Neural cell (in vitro differentiated cells): ENCODE results near the gene CREB3L1. TPM values are rescaled to one million over a fixed set of nuclear protein-coding genes. Genes with fewer than 3 reads are reported as not detected.
"Not testable (repeated sequence)": the region's sequence is repeated elsewhere in the genome, so short reads cannot be mapped to it uniquely, and the experiment has no call there.

Experiments used
- H2AFZ ChIP-seq: fragments of 200-600, 300-800 bp; sonication (generic), shearing (Covaris generic); 2 replicates; pipeline ENCODE4 v1.6.0; 2014; ENCODE audit warnings: low read depth, mild to moderate bottlenecking, antibody characterized with exemption, low read length, moderate library complexity
- H3F3A ChIP-seq: fragments of 200-600 bp; shearing (Covaris generic); 2 replicates; pipeline ENCODE4 v1.6.1; 2016; ENCODE audit warnings: mild to moderate bottlenecking, moderate library complexity, mixed read lengths, antibody characterized with exemption, low read length; ENCODE audit not compliant: insufficient read depth, poor library complexity, severe bottlenecking
- H3K27ac ChIP-seq: fragments of 200-600, 300-800 bp; sonication (generic), shearing (Covaris generic); 2 replicates; pipeline ENCODE4 v1.5.1; 2014; ENCODE audit warnings: mild to moderate bottlenecking, low read length, moderate library complexity
- H3K27me3 ChIP-seq: fragments of 300-800, 200-600 bp; sonication (generic), shearing (Covaris generic); 2 replicates; pipeline ENCODE4 v1.6.0; 2014; ENCODE audit warnings: mild to moderate bottlenecking, low read depth, low read length, moderate library complexity; ENCODE audit not compliant: insufficient read depth
- H3K36me3 ChIP-seq: fragments of 300-800, 200-600 bp; sonication (generic), shearing (Covaris generic); 2 replicates; pipeline ENCODE4 v1.5.1; 2014; ENCODE audit warnings: mild to moderate bottlenecking, antibody characterized with exemption, low read length, moderate library complexity; ENCODE audit not compliant: insufficient read depth
- H3K4me2 ChIP-seq: fragments of 300-800, 200-600 bp; sonication (generic), shearing (Covaris generic); 2 replicates; pipeline ENCODE4 v1.6.0; 2014; ENCODE audit warnings: mild to moderate bottlenecking, low read length
- H3K4me3 ChIP-seq: fragments of 300-800, 200-600 bp; sonication (generic), shearing (Covaris generic); 2 replicates; pipeline ENCODE4 v1.5.1; 2014; ENCODE audit warnings: mild to moderate bottlenecking, low read length, moderate library complexity
- H3K79me2 ChIP-seq: fragments of 200-600 bp; shearing (Covaris generic); replicated peaks from 2 replicates; pipeline ENCODE4 v1.6.0; 2014; ENCODE audit warnings: mild to moderate bottlenecking, low read length, moderate library complexity; ENCODE audit not compliant: insufficient read depth
- H3K9ac ChIP-seq: fragments of 300-800, 200-600 bp; sonication (generic), shearing (Covaris generic); 2 replicates; pipeline ENCODE4 v1.6.1; 2016; ENCODE audit warnings: mild to moderate bottlenecking, low read length, mixed read lengths
- H3K9me2 ChIP-seq: fragments of 200-600 bp; shearing (Covaris generic); 2 replicates; pipeline ENCODE4 v1.6.1; 2016; ENCODE audit warnings: mild to moderate bottlenecking, low read length, mixed read lengths; ENCODE audit not compliant: insufficient read depth
- H3K9me3 ChIP-seq: fragments of 200-600, 300-800 bp; sonication (generic), shearing (Covaris generic); 2 replicates; pipeline ENCODE4 v1.6.1; 2016; ENCODE audit warnings: mild to moderate bottlenecking, mixed run types, low read length, moderate library complexity, mixed read lengths
- H4K20me1 ChIP-seq: fragments of 200-600 bp; shearing (Covaris generic); 2 replicates; pipeline ENCODE4 v1.6.1; 2016; ENCODE audit warnings: mild to moderate bottlenecking, mixed run types; ENCODE audit not compliant: insufficient read depth
- EZH2 ChIP-seq: fragments of 200-600, 300-800 bp; shearing (Covaris generic), sonication (generic); IDR thresholded peaks from 2 replicates; pipeline ENCODE4 v1.6.1; 2014; ENCODE audit warnings: antibody characterized with exemption, low read length, borderline replicate concordance, mild to moderate bottlenecking; ENCODE audit not compliant: insufficient read depth, poor library complexity, severe bottlenecking
- MXI1 ChIP-seq: fragments of 450-650 bp; conservative IDR thresholded peaks from 2 replicates; pipeline ENCODE4 v1.6.1; 2014; ENCODE audit warnings: antibody characterized with exemption, mild to moderate bottlenecking; ENCODE audit not compliant: poor library complexity, severe bottlenecking
- POLR2AphosphoS5 ChIP-seq: IDR thresholded peaks from 2 replicates; pipeline ENCODE4 v1.6.1; 2012
- RAD21 ChIP-seq: fragments of 450-650 bp; conservative IDR thresholded peaks from 2 replicates; pipeline ENCODE4 v1.6.1; 2014; ENCODE audit warnings: antibody characterized with exemption, mild to moderate bottlenecking, moderate library complexity
- SMC3 ChIP-seq: fragments of 450-650 bp; conservative IDR thresholded peaks from 2 replicates; pipeline ENCODE4 v1.6.1; 2014; ENCODE audit warnings: antibody characterized with exemption, mild to moderate bottlenecking, moderate library complexity; ENCODE audit not compliant: poor library complexity
- TAF1 ChIP-seq: IDR thresholded peaks from 2 replicates; pipeline ENCODE4 v1.6.1; 2012; ENCODE audit warnings: low read depth
- polyA plus RNA-seq: library from polyadenylated mRNA; depleted of rRNA; stranded (reverse); fragments of >200 nt; gene quantifications from 2 replicates; pipeline ENCODE4 v1.2.3, GENCODE V29; 2014
- TF ChIP-seq, protein P1 (sequence below): fragments of 450-650 bp; IDR thresholded peaks from 2 replicates; pipeline ENCODE4 v1.5.1; 2014; ENCODE audit warnings: antibody characterized with exemption, mild to moderate bottlenecking, moderate library complexity; ENCODE audit not compliant: poor library complexity, severe bottlenecking
- TF ChIP-seq, protein P2 (sequence below): IDR thresholded peaks from 2 replicates; pipeline ENCODE4 v1.6.1; 2012; ENCODE audit warnings: borderline replicate concordance

Gene CREB3L1
- polyA plus RNA-seq, 1 donor from 2014 or later: not detected

DNA sequence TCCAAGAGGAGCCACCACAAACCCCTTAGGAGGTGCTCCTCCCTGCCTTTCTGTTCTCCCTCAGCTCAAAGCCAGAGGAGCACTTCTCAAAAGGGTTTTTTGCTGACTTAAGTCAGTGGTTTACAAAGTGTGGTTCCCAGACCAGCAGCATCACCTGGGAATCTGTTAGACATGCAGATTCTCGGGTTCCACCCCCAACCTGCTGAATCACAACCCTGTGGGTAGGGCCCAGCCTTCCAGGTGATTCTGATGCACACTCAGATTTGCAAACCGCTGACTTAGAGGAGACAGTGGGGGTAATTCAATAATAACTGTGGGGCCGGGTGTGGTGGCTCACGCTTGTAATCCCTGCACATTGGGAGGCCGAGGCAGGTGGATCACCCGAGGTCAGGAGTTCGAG is 22.8 kb downstream of the CREB3L1 start:
- TF ChIP-seq, protein P1, sequence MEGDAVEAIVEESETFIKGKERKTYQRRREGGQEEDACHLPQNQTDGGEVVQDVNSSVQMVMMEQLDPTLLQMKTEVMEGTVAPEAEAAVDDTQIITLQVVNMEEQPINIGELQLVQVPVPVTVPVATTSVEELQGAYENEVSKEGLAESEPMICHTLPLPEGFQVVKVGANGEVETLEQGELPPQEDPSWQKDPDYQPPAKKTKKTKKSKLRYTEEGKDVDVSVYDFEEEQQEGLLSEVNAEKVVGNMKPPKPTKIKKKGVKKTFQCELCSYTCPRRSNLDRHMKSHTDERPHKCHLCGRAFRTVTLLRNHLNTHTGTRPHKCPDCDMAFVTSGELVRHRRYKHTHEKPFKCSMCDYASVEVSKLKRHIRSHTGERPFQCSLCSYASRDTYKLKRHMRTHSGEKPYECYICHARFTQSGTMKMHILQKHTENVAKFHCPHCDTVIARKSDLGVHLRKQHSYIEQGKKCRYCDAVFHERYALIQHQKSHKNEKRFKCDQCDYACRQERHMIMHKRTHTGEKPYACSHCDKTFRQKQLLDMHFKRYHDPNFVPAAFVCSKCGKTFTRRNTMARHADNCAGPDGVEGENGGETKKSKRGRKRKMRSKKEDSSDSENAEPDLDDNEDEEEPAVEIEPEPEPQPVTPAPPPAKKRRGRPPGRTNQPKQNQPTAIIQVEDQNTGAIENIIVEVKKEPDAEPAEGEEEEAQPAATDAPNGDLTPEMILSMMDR: no peak
- TF ChIP-seq MXI1 (no peak), RAD21 (no peak)
- H4K20me1 ChIP-seq: no peaks in the 10 kb centered on the region
- H3K27ac ChIP-seq: no peak overlapping the region
- H3F3A ChIP-seq: no peaks in the 10 kb centered on the region
- H3K36me3 ChIP-seq: no peaks in the 10 kb centered on the region
- no peak overlapping the region for H3K9ac ChIP-seq
- no peaks in the 10 kb centered on the region for H3K9me3 ChIP-seq
- no peak overlapping the region for H3K4me3 ChIP-seq
- no peak overlapping the region for H3K4me2 ChIP-seq
- H2AFZ ChIP-seq: no peak overlapping the region
- H3K9me2 ChIP-seq: no peaks in the 10 kb centered on the region
- no peaks in the 10 kb centered on the region for H3K27me3 ChIP-seq
- no peaks in the 10 kb centered on the region for H3K79me2 ChIP-seq

DNA sequence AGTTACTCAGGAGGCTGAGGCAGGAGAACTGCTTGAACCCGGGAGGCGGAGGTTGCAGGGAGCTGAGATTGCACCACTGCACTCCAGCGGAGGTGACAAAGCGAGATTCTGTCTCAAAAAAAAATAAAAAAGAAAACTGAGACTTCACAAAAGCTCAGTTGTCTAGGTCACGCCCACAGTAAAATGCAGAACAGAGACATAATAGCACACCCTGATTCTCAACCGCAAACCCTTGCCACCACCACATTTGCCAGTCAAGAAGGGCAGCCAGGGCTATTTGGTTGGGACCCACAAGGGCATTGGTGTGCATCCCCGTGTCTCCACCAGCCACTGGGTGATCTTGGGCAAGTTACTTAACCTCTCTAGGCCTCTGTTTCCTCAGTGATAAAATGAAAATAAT is 25.4 kb downstream of the CREB3L1 start:
- no peaks in the 10 kb centered on the region for H3K36me3 ChIP-seq
- no peaks in the 10 kb centered on the region for H3K9me3 ChIP-seq
- no peak overlapping the region for H2AFZ ChIP-seq
- H3K27ac ChIP-seq: no peak overlapping the region
- no peak overlapping the region for H3K4me2 ChIP-seq
- no peaks in the 10 kb centered on the region for H3K9me2 ChIP-seq
- H3K9ac ChIP-seq: no peak overlapping the region
- no peaks in the 10 kb centered on the region for H3F3A ChIP-seq
- no peaks in the 10 kb centered on the region for H3K27me3 ChIP-seq
- no peak for TF ChIP-seq MXI1
- H4K20me1 ChIP-seq: no peaks in the 10 kb centered on the region
- H3K4me3 ChIP-seq: no peak overlapping the region
- H3K79me2 ChIP-seq: no peaks in the 10 kb centered on the region

DNA sequence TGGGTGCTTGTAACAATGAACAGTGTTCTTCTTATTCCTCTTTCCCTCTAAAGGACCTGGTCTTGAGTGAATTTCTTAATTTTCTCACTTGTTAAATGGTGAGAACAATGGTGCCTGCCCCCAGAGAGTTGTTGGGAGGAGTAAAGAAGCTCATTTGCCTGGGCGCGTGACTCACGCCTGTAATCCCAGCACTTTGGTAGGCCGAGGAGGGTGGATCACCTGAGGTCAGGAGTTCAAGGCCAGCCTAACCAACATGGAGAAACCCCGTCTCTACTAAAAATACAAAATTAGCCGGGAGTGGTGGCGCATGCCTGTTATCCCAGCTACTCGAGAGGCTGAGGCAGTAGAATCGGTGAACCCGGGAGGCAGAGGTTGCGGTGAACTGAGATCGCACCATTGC is 26.6 kb downstream of the CREB3L1 start:
- H3K27ac ChIP-seq, H3K9me3 ChIP-seq, H3K4me2 ChIP-seq, H3K4me3 ChIP-seq, H3K9me2 ChIP-seq, H3K36me3 ChIP-seq, H4K20me1 ChIP-seq, H3K9ac ChIP-seq, H2AFZ ChIP-seq, H3F3A ChIP-seq, H3K27me3 ChIP-seq, H3K79me2 ChIP-seq: not testable (repeated sequence)

DNA sequence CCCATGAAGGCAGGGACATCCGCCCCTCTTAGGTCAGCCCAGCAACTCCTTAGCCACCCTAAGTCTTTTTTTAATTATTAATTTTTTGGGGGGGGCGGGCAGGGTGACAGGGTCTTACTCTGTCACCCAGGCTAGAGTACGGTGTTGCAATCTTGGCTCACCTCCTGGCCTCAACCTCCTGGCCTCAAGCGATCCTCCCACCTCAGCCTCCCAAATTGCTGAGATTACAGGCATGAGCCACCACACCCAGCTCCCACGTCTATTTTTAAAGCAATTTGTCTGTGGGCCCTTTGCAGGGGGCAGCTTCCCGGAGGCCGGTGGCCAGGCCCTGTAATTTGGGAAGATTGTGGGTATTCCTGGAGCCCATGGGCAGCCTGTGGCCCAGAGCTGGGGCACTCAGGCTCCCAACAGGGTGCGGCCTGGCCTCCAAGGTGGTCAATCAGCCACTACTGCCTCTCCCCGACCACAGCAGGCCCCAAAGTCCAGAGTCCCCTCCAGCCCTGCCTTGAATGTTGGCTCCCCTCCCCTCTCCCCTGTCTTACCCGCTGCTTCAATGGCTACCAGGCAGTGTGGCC is 27.2 kb downstream of the CREB3L1 start:
- no peaks in the 10 kb centered on the region for H3K9me3 ChIP-seq
- no peaks in the 10 kb centered on the region for H4K20me1 ChIP-seq
- no peak overlapping the region for H3K4me3 ChIP-seq
- no peaks in the 10 kb centered on the region for H3K9me2 ChIP-seq
- no peak overlapping the region for H3K9ac ChIP-seq
- H2AFZ ChIP-seq: no peak overlapping the region
- H3K4me2 ChIP-seq: no peak overlapping the region
- H3K79me2 ChIP-seq: no peaks in the 10 kb centered on the region
- no peaks in the 10 kb centered on the region for H3F3A ChIP-seq
- H3K27me3 ChIP-seq: no peaks in the 10 kb centered on the region
- no peak overlapping the region for H3K27ac ChIP-seq
- no peaks in the 10 kb centered on the region for H3K36me3 ChIP-seq
- TF ChIP-seq, protein P2, sequence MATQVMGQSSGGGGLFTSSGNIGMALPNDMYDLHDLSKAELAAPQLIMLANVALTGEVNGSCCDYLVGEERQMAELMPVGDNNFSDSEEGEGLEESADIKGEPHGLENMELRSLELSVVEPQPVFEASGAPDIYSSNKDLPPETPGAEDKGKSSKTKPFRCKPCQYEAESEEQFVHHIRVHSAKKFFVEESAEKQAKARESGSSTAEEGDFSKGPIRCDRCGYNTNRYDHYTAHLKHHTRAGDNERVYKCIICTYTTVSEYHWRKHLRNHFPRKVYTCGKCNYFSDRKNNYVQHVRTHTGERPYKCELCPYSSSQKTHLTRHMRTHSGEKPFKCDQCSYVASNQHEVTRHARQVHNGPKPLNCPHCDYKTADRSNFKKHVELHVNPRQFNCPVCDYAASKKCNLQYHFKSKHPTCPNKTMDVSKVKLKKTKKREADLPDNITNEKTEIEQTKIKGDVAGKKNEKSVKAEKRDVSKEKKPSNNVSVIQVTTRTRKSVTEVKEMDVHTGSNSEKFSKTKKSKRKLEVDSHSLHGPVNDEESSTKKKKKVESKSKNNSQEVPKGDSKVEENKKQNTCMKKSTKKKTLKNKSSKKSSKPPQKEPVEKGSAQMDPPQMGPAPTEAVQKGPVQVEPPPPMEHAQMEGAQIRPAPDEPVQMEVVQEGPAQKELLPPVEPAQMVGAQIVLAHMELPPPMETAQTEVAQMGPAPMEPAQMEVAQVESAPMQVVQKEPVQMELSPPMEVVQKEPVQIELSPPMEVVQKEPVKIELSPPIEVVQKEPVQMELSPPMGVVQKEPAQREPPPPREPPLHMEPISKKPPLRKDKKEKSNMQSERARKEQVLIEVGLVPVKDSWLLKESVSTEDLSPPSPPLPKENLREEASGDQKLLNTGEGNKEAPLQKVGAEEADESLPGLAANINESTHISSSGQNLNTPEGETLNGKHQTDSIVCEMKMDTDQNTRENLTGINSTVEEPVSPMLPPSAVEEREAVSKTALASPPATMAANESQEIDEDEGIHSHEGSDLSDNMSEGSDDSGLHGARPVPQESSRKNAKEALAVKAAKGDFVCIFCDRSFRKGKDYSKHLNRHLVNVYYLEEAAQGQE: no peak
- TF ChIP-seq EZH2 (no peak), MXI1 (no peak), TAF1 (no peak), POLR2AphosphoS5 (no peak), SMC3 (no peak)
- TF ChIP-seq, protein P1: no peak
